Activated T-cell treated with anti-CD3 and anti-CD28 coated beads for 24 hours (primary cell): Measurements from ENCODE around the gene KPNA6.
"Not testable (repeated sequence)": the region's sequence is repeated elsewhere in the genome, so short reads cannot be mapped to it uniquely, and the experiment has no call there.

Source experiments
- DNase-seq: peaks from one replicate; pipeline ENCODE4 v3.0.0-alpha.2; 2020; ENCODE audit warnings: low read depth

KPNA6 gene

GRCh38 chr1:32100807-32101708 lies 6.8 kb upstream of the KPNA6 start:
- no peak for DNase-seq

GRCh38 chr1:32104127-32104526 lies 3.7 kb upstream of the KPNA6 start:
- DNase-seq = no peak

- DNase-seq = no peak
These were observed 2.5 kb upstream of the KPNA6 start for GRCh38 chr1:32105338-32105737.

GRCh38 chr1:32106663-32107275 lies 1.1 kb upstream of the KPNA6 start:
- no peak for DNase-seq

- no peak for DNase-seq
These were observed 3.3 kb downstream of the KPNA6 start for GRCh38 chr1:32111040-32111623.

- no peak for DNase-seq
These were observed 3.9 kb downstream of the KPNA6 start for GRCh38 chr1:32111789-32112188.

GRCh38 chr1:32112806-32113375 lies 5.0 kb downstream of the KPNA6 start:
- no peak for DNase-seq

- DNase-seq = not testable (repeated sequence)
These were observed 5.6 kb downstream of the KPNA6 start for GRCh38 chr1:32113436-32113835.

- DNase-seq = no peak
These were observed 6.6 kb downstream of the KPNA6 start for GRCh38 chr1:32114420-32114819.

- no peak for DNase-seq
These were observed 7.6 kb downstream of the KPNA6 start for GRCh38 chr1:32115496-32115895.

- DNase-seq = no peak
These were observed 8.7 kb downstream of the KPNA6 start for GRCh38 chr1:32116531-32116930.

GRCh38 chr1:32122151-32122550 lies 14.3 kb downstream of the KPNA6 start:
- no peak for DNase-seq

- not testable (repeated sequence) for DNase-seq
These were observed 15.5 kb downstream of the KPNA6 start for GRCh38 chr1:32123361-32123760.

- no peak for DNase-seq
These were observed 17.5 kb downstream of the KPNA6 start for GRCh38 chr1:32125313-32125712.

- no peak for DNase-seq
These were observed 18.9 kb downstream of the KPNA6 start for GRCh38 chr1:32126770-32127169.

- no peak for DNase-seq
These were observed 19.7 kb downstream of the KPNA6 start for GRCh38 chr1:32127409-32128198.

GRCh38 chr1:32128479-32128878 lies 20.6 kb downstream of the KPNA6 start:
- DNase-seq = no peak

- DNase-seq = no peak
These were observed 21.1 kb downstream of the KPNA6 start for GRCh38 chr1:32128964-32129363.

- DNase-seq = not testable (repeated sequence)
These were observed 26.1 kb downstream of the KPNA6 start for GRCh38 chr1:32133950-32134280.

- no peak for DNase-seq
These were observed 29.3 kb downstream of the KPNA6 start for GRCh38 chr1:32137111-32137510.

GRCh38 chr1:32138965-32139364 lies 31.1 kb downstream of the KPNA6 start:
- DNase-seq = no peak
